ENCODE data around the gene GJA4. TPM values are rescaled to one million over a fixed set of nuclear protein-coding genes. Genes with fewer than 3 reads are reported as not detected.
"Not testable (repeated sequence)": the region's sequence is repeated elsewhere in the genome, so short reads cannot be mapped to it uniquely, and the experiment has no call there.

The GJA4 gene
- total and polyA plus RNA-seq, 7 experiments from 2014 or later: not detected

DNA sequence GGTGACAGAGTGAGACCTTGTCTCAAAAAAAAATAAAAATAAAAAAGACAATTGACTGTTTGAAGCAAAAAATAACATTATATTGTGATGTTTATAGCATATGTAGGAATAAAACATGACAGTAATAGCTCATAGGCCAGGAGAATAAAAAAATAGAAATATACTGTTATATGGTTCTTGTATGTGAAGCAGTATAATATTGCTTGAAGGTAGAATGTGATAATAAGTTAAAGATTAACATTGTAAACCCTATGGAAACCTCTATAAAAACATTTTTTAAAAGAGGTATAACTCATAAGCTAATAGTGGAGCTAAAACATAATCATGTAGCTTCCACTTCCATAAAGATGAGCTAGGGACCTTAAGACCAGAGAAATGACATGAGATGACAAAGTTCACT lies 23.5 kb downstream of the GJA4 start:
- peaks cover 0 to 6% (median 0%) of the 10 kb centered on the region in 11 donors for H3K9me3 Mint-ChIP-seq
- no peak overlapping the region for H3K4me3 Mint-ChIP-seq
- peaks cover 0 to 4% (median 3%) of the 10 kb centered on the region in 5 donors for H3K27me3 Mint-ChIP-seq
- H3K9me3 ChIP-seq (ENCODE audit: control insufficient read depth in 2 of 3, low read length in 3 of 3): no peaks in the 10 kb centered on the region
- H3K27me3 ChIP-seq (ENCODE audit: control insufficient read depth in 2 of 2, insufficient read depth in 2 of 2, low read length in 2 of 2): no peaks in the 10 kb centered on the region
- H3K4me1 ChIP-seq (ENCODE audit: control insufficient read depth in 2 of 2, insufficient read depth in 2 of 2, low read length in 2 of 2): no peaks in the 10 kb centered on the region
- peaks cover 0 to 2% (median 0%) of the 10 kb centered on the region in 7 donors for H3K4me1 Mint-ChIP-seq
- no peaks in the 10 kb centered on the region for H3K36me3 ChIP-seq (ENCODE audit: control insufficient read depth in 2 of 3, insufficient read depth in 3 of 3, low read length in 3 of 3)
- no peak overlapping the region for H3K4me3 ChIP-seq (ENCODE audit: low read length)
- ATAC-seq: no peak
- ChIA-PET POLR2A (no interaction called here), CTCF (interaction anchor here (0.6 kb wide), 1 partner anchor 194 kb away, joined by 3 read pairs; no protein-coding TSS in a partner anchor)
- intact Hi-C loops (cut with micrococcal nuclease): no loop called here
- no peak overlapping the region for H3K27ac ChIP-seq (ENCODE audit: low read depth, low read length)
- H3K27ac Mint-ChIP-seq: no peak overlapping the region
- no peak for DNase-seq
- H3K36me3 Mint-ChIP-seq: peaks cover 0 to 16% (median 4%) of the 10 kb centered on the region in 5 donors

DNA sequence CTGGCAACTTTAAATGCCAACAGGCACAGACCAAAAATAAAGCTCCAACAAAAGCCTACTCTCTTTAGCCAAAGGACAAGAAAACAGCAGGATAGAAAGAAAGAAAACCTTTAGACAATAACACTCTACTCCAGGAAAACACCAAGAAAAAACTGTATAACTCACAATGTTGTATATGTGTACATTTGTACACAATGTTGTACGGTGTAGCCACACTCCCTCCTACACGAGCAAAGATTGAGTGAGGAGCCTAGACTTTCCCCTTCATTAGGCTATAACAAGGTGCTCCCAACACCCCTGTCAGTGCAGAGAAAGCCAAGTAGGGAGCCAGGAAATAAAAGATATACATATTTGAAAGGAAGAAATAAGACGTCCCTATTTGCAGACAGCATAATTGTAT lies 24.0 kb downstream of the GJA4 start:
- H3K27me3 ChIP-seq (ENCODE audit: control insufficient read depth in 2 of 2, insufficient read depth in 2 of 2, low read length in 2 of 2): no peaks in the 10 kb centered on the region
- peaks cover 0 to 16% (median 4%) of the 10 kb centered on the region in 5 donors for H3K36me3 Mint-ChIP-seq
- peaks cover 0 to 4% (median 3%) of the 10 kb centered on the region in 5 donors for H3K27me3 Mint-ChIP-seq
- intact Hi-C loops (cut with micrococcal nuclease): no loop called here
- no peak overlapping the region for H3K4me3 ChIP-seq (ENCODE audit: low read length)
- no peak overlapping the region for H3K4me3 Mint-ChIP-seq
- no peak overlapping the region for H3K27ac Mint-ChIP-seq
- H3K9me3 ChIP-seq (ENCODE audit: control insufficient read depth in 2 of 3, low read length in 3 of 3): no peaks in the 10 kb centered on the region
- peaks cover 0 to 6% (median 0%) of the 10 kb centered on the region in 11 donors for H3K9me3 Mint-ChIP-seq
- H3K36me3 ChIP-seq (ENCODE audit: control insufficient read depth in 2 of 3, insufficient read depth in 3 of 3, low read length in 3 of 3): no peaks in the 10 kb centered on the region
- no peak for ATAC-seq
- no peaks in the 10 kb centered on the region for H3K4me1 ChIP-seq (ENCODE audit: control insufficient read depth in 2 of 2, insufficient read depth in 2 of 2, low read length in 2 of 2)
- H3K27ac ChIP-seq (ENCODE audit: low read depth, low read length): no peak overlapping the region
- POLR2A ChIA-PET: no interaction called here
- H3K4me1 Mint-ChIP-seq: peaks cover 0 to 2% (median 0%) of the 10 kb centered on the region in 7 donors
- CTCF ChIA-PET: interaction anchor here (0.6 kb wide), 1 partner anchor 194 kb away, joined by 3 read pairs; no protein-coding TSS in a partner anchor
- no peak for DNase-seq

DNA sequence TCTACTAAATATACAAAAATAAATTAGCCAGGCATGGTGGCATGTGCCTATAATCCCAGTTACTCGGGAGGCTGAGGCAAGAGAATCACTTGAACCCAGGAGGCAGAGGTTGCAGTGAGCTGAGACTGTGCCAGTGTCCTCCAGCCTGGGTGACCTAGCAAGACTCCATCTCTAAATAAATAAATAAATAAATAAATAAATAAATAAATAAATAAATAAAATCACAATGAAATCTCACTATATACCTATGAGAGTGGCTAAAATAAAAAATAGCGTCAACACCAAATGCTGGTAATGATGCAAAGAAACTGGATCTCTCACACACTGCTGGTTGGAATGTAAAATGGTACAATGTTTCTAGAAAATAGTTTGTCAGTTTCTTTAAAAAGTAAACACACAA lies 26.1 kb downstream of the GJA4 start:
- H3K4me3 Mint-ChIP-seq, CTCF ChIA-PET: not testable (repeated sequence)

DNA sequence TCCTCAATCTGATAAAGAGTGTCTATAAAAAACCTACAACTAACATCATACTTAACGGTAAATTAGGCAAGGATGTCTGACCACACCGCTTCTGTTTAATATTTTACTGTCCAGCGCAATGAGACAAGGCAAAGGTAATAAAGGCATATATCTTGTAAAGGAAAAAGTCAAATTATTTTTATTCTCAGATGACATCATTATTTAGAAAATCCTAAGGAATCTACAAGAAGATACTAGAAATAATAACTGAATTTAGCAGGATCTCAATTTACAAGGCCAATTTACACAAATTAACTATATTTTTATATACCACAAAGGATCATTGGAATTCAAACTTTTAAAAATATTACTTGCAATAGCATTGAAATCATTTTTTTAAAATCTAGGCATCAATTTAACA lies 29.4 kb downstream of the GJA4 start:
- peaks cover 0 to 4% (median 0%) of the 10 kb centered on the region in 5 donors for H3K27me3 Mint-ChIP-seq
- Histone ChIP-seq H3K9me3 (ENCODE audit: control insufficient read depth in 2 of 3, low read length in 3 of 3) (no peaks in the 10 kb centered on the region), H3K4me3 (ENCODE audit: low read length) (no peak overlapping the region), H3K36me3 (ENCODE audit: control insufficient read depth in 2 of 3, insufficient read depth in 3 of 3, low read length in 3 of 3) (no peaks in the 10 kb centered on the region), H3K27ac (ENCODE audit: low read depth, low read length) (no peak overlapping the region), H3K27me3 (ENCODE audit: control insufficient read depth in 2 of 2, insufficient read depth in 2 of 2, low read length in 2 of 2) (no peaks in the 10 kb centered on the region), H3K4me1 (ENCODE audit: control insufficient read depth in 2 of 2, insufficient read depth in 2 of 2, low read length in 2 of 2) (no peaks in the 10 kb centered on the region)
- H3K27ac Mint-ChIP-seq: no peak overlapping the region
- H3K36me3 Mint-ChIP-seq: peaks cover 0 to 6% (median 4%) of the 10 kb centered on the region in 5 donors
- ChIA-PET CTCF (no interaction called here), POLR2A (no interaction called here)
- H3K4me3 Mint-ChIP-seq: no peak overlapping the region
- intact Hi-C loops (cut with micrococcal nuclease): no loop called here
- no peak for ATAC-seq
- H3K9me3 Mint-ChIP-seq: peaks cover 0 to 11% (median 0%) of the 10 kb centered on the region in 11 donors
- DNase-seq: no peak
- H3K4me1 Mint-ChIP-seq: peaks cover 0 to 2% (median 0%) of the 10 kb centered on the region in 7 donors

More for the DNA sequence above, 26.1 kb downstream of the GJA4 start:
- DNase-seq; POLR2A ChIA-PET; H3K4me1 Mint-ChIP-seq; H3K4me3 ChIP-seq (ENCODE audit: low read length); H3K27ac ChIP-seq (ENCODE audit: low read depth, low read length); H3K36me3 Mint-ChIP-seq; intact Hi-C loops (cut with micrococcal nuclease); H3K27ac Mint-ChIP-seq; H3K27me3 ChIP-seq (ENCODE audit: control insufficient read depth in 2 of 2, insufficient read depth in 2 of 2, low read length in 2 of 2); H3K9me3 Mint-ChIP-seq; H3K36me3 ChIP-seq (ENCODE audit: control insufficient read depth in 2 of 3, insufficient read depth in 3 of 3, low read length in 3 of 3); H3K9me3 ChIP-seq (ENCODE audit: control insufficient read depth in 2 of 3, low read length in 3 of 3); H3K4me1 ChIP-seq (ENCODE audit: control insufficient read depth in 2 of 2, insufficient read depth in 2 of 2, low read length in 2 of 2); ATAC-seq; H3K27me3 Mint-ChIP-seq: not testable (repeated sequence)

DNA sequence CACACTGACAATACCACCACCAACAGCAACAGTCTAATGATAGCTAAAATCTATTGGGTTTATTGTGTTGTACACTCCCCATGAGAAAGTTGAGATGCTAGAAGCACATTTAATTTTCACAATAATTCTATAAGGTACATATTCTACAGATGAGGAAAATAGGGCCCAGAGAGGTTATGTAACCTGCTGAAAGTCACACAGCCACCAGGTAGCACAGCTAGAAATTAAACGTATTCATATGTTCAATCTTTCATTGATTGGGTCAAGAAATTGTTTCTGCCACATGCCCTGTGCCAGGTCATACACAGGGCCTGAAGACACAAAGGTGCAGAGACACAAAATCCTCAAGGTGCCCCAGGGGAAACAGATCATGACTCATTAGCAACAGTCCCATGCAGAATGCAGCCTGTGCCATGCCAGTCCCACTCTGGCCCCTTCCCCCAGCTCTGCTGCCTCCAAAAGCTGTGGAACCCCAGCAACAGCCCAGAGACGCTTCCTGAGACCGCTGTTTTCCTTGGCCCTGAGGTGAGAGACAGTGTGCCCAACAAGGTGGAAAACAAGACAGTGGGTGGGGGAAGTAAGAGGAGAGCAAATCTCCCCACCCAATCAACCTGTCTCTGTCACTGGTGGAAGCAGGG lies 32.1 kb downstream of the GJA4 start:
- no peaks in the 10 kb centered on the region for H3K27me3 ChIP-seq (ENCODE audit: control insufficient read depth in 2 of 2, insufficient read depth in 2 of 2, low read length in 2 of 2)
- Mint-ChIP-seq H3K27ac (no peak overlapping the region), H3K9me3 (peaks cover 0 to 8% (median 0%) of the 10 kb centered on the region in 11 donors), H3K4me1 (peaks cover 0 to 5% (median 0%) of the 10 kb centered on the region in 7 donors), H3K27me3 (no peaks in the 10 kb centered on the region), H3K36me3 (peaks cover 0 to 3% (median 0%) of the 10 kb centered on the region in 5 donors), H3K4me3 (no peak overlapping the region)
- H3K4me1 ChIP-seq (ENCODE audit: control insufficient read depth in 2 of 2, insufficient read depth in 2 of 2, low read length in 2 of 2): no peaks in the 10 kb centered on the region
- intact Hi-C loops (cut with micrococcal nuclease): no loop called here
- no peaks in the 10 kb centered on the region for H3K36me3 ChIP-seq (ENCODE audit: control insufficient read depth in 2 of 3, insufficient read depth in 3 of 3, low read length in 3 of 3)
- DNase-seq: no peak
- no peak overlapping the region for H3K4me3 ChIP-seq (ENCODE audit: low read length)
- ATAC-seq: no peak
- no peak overlapping the region for H3K27ac ChIP-seq (ENCODE audit: low read depth, low read length)
- POLR2A ChIA-PET: no interaction called here
- CTCF ChIA-PET: no interaction called here
- no peaks in the 10 kb centered on the region for H3K9me3 ChIP-seq (ENCODE audit: control insufficient read depth in 2 of 3, low read length in 3 of 3)

DNA sequence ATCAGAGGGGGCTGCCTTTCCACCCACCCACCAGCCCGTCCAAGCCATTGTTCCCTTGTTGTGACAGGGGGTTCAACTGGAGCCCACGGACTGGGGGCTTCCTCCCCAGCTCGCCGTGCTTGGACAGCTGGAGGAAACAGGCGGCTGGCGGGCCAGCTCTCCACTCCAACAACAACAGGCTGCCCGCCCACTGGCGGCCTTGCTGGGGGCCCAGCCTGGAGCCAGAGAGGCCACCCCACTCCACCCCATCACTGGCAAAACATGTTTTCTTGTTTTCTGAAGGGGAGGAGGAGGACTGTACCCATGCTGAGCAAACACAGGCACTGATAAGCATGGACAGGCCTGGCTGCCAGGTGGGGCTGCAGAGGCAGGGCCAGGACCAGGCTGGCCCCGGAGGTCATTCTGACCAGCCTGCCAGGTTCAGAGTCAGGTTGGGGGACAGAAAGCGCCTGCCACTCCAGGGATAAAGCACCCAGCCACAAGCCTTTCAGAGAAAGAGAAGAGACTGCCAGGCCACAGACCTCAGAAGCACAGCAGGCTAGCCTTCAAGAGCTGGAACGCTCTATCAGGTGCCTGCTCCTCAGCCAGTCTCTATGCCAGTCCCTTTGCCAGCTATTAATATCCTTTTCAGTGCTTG lies 32.8 kb downstream of the GJA4 start:
- Mint-ChIP-seq H3K27ac (no peak overlapping the region), H3K36me3 (peaks cover 0 to 3% (median 0%) of the 10 kb centered on the region in 5 donors), H3K27me3 (no peaks in the 10 kb centered on the region), H3K4me3 (no peak overlapping the region), H3K9me3 (peaks cover 0 to 5% (median 0%) of the 10 kb centered on the region in 11 donors), H3K4me1 (peaks cover 0 to 5% (median 0%) of the 10 kb centered on the region in 7 donors)
- H3K4me3 ChIP-seq (ENCODE audit: low read length): no peak overlapping the region
- DNase-seq: no peak
- H3K4me1 ChIP-seq (ENCODE audit: control insufficient read depth in 2 of 2, insufficient read depth in 2 of 2, low read length in 2 of 2): no peaks in the 10 kb centered on the region
- CTCF ChIA-PET: no interaction called here
- H3K9me3 ChIP-seq (ENCODE audit: control insufficient read depth in 2 of 3, low read length in 3 of 3): no peaks in the 10 kb centered on the region
- intact Hi-C loops (cut with micrococcal nuclease): no loop called here
- no peak overlapping the region for H3K27ac ChIP-seq (ENCODE audit: low read depth, low read length)
- H3K36me3 ChIP-seq (ENCODE audit: control insufficient read depth in 2 of 3, insufficient read depth in 3 of 3, low read length in 3 of 3): no peaks in the 10 kb centered on the region
- no peaks in the 10 kb centered on the region for H3K27me3 ChIP-seq (ENCODE audit: control insufficient read depth in 2 of 2, insufficient read depth in 2 of 2, low read length in 2 of 2)
- POLR2A ChIA-PET: no interaction called here
- ATAC-seq: no peak
